Eye (tissue), 1 donor: ENCODE data around the gene DLX6.

Experiments
- DNase-seq: peaks from one replicate; pipeline ENCODE4 v3.0.0-alpha.2; 2015

DLX6 gene

GRCh38 chr7:97011536-97012364 is 6.4 kb downstream of the DLX6 start:
- DNase-seq, result peak; percentile 55

- DNase-seq, result peak; percentile 51
Measured at GRCh38 chr7:97012365-97013133, 7.2 kb downstream of the DLX6 start.

GRCh38 chr7:97013134-97013844 is 7.9 kb downstream of the DLX6 start:
- no peak for DNase-seq

GRCh38 chr7:97013845-97014134 is 8.4 kb downstream of the DLX6 start:
- DNase-seq, result peak; percentile 55

GRCh38 chr7:97014145-97014750 is 8.9 kb downstream of the DLX6 start:
- peak; percentile 55 for DNase-seq

GRCh38 chr7:97015279-97015678 is 9.9 kb downstream of the DLX6 start:
- DNase-seq, result peak; percentile 25

GRCh38 chr7:97015756-97016380 is 10.5 kb downstream of the DLX6 start:
- DNase-seq, result peak; percentile 57

GRCh38 chr7:97016381-97017191 is 11.2 kb downstream of the DLX6 start:
- peak; percentile 77 for DNase-seq

GRCh38 chr7:97017192-97018125 is 12.1 kb downstream of the DLX6 start:
- peak; percentile 63 for DNase-seq

- DNase-seq, result peak; percentile 60
Measured at GRCh38 chr7:97018126-97018601, 12.8 kb downstream of the DLX6 start.

GRCh38 chr7:97018791-97019531 is 13.6 kb downstream of the DLX6 start:
- DNase-seq, result peak; percentile 70

- peak; percentile 48 for DNase-seq
Measured at GRCh38 chr7:97019710-97020225, 14.4 kb downstream of the DLX6 start.

GRCh38 chr7:97020601-97020995 is 15.2 kb downstream of the DLX6 start:
- DNase-seq, result no peak

- DNase-seq, result peak; percentile 79
Measured at GRCh38 chr7:97020996-97021746, 15.8 kb downstream of the DLX6 start.

GRCh38 chr7:97021747-97022490 is 16.6 kb downstream of the DLX6 start:
- DNase-seq, result peak; percentile 57

GRCh38 chr7:97022491-97023306 is 17.3 kb downstream of the DLX6 start:
- DNase-seq, result peak; percentile 65
